IPS DF 4.7 (cell line): ENCODE data around the gene ARSA.

ENCODE experiments used
- DNase-seq: peaks from one replicate; pipeline ENCODE4 v3.0.0-alpha.2; 2013; ENCODE audit warnings: low spot score; ENCODE audit errors: extremely low read depth

ARSA gene

GRCh38 chr22:50605002-50605612 lies 22.8 kb downstream of the ARSA start:
- no peak for DNase-seq

- DNase-seq: no peak
Observed at GRCh38 chr22:50604256-50605001, 23.5 kb downstream of the ARSA start.

- no peak for DNase-seq
Observed at GRCh38 chr22:50603511-50604255, 24.3 kb downstream of the ARSA start.

GRCh38 chr22:50602338-50602700 lies 25.6 kb downstream of the ARSA start:
- DNase-seq: no peak

- no peak for DNase-seq
Observed at GRCh38 chr22:50601669-50602337, 26.1 kb downstream of the ARSA start.

- DNase-seq: no peak
Observed at GRCh38 chr22:50600967-50601668, 26.8 kb downstream of the ARSA start.

- no peak for DNase-seq
Observed at GRCh38 chr22:50600538-50600937, 27.4 kb downstream of the ARSA start, which contains the start of gene MAPK8IP2. Gene MAPK8IP2 (plus strand): TSS chr22:50600793. CDS start chr22:50600819, 26 bp downstream.

- DNase-seq: no peak
Observed at GRCh38 chr22:50599816-50600455, 28.0 kb downstream of the ARSA start.

GRCh38 chr22:50597097-50597496 lies 30.9 kb downstream of the ARSA start:
- no peak for DNase-seq

GRCh38 chr22:50595189-50595588 lies 32.8 kb downstream of the ARSA start:
- DNase-seq: no peak

- no peak for DNase-seq
Observed at GRCh38 chr22:50587407-50587806, 40.5 kb downstream of the ARSA start.

GRCh38 chr22:50586416-50586815 lies 41.5 kb downstream of the ARSA start:
- no peak for DNase-seq

GRCh38 chr22:50585781-50586180 lies 42.2 kb downstream of the ARSA start:
- DNase-seq: no peak

GRCh38 chr22:50585238-50585637 lies 42.7 kb downstream of the ARSA start:
- no peak for DNase-seq

GRCh38 chr22:50584106-50585096 lies 43.6 kb downstream of the ARSA start:
- no peak for DNase-seq

- no peak for DNase-seq
Observed at GRCh38 chr22:50583294-50583861, 44.6 kb downstream of the ARSA start.

GRCh38 chr22:50582493-50583293 lies 45.3 kb downstream of the ARSA start, which contains the start of gene CHKB:
Gene CHKB (minus strand): TSS chr22:50582849. CDS start chr22:50582781, 68 bp downstream.
- DNase-seq: peak; percentile 62

- no peak for DNase-seq
Observed at GRCh38 chr22:50581950-50582492, 45.9 kb downstream of the ARSA start.
